Islet precursor cell (in vitro differentiated cells): ENCODE results near the gene SARS1.

Experiments
- DNase-seq: peaks from one replicate; pipeline ENCODE4 v3.0.0-alpha.2; 2018

The SARS1 gene

GRCh38 chr1:109279615-109280278, 66.0 kb downstream of the SARS1 start:
- no peak for DNase-seq

GRCh38 chr1:109280862-109281261, 67.1 kb downstream of the SARS1 start:
- no peak for DNase-seq

GRCh38 chr1:109281680-109282496, 68.2 kb downstream of the SARS1 start:
- peak; percentile 50 for DNase-seq

DNA sequence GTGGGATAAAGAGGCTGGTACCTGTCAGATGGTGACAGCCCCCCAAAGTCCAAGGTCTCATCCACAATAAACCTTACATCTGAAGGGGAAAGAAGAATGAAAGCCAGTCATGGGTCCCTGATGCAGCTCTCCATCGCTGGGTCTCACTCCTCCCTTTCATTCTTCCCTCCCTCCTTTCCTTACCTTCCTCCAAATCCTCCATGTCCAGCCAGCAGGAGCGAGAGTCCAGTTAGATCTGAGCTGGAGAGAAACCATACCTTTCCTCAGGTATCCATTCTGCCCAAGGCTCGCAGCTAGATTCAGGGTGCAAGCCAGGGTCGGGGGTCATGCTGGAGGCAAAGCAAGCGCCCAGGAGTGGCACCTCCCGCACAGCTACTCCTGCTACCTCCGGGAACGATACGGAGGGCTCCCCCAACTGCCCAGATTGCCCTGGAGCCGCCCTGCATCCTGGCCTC, 68.8 kb downstream of the SARS1 start:
- DNase-seq = no peak

- DNase-seq = peak; percentile 98
Measured at GRCh38 chr1:109282952-109283747, 69.4 kb downstream of the SARS1 start, which contains the start of gene PSRC1. TSS of gene PSRC1 (minus strand) at chr1:109283145.

DNA sequence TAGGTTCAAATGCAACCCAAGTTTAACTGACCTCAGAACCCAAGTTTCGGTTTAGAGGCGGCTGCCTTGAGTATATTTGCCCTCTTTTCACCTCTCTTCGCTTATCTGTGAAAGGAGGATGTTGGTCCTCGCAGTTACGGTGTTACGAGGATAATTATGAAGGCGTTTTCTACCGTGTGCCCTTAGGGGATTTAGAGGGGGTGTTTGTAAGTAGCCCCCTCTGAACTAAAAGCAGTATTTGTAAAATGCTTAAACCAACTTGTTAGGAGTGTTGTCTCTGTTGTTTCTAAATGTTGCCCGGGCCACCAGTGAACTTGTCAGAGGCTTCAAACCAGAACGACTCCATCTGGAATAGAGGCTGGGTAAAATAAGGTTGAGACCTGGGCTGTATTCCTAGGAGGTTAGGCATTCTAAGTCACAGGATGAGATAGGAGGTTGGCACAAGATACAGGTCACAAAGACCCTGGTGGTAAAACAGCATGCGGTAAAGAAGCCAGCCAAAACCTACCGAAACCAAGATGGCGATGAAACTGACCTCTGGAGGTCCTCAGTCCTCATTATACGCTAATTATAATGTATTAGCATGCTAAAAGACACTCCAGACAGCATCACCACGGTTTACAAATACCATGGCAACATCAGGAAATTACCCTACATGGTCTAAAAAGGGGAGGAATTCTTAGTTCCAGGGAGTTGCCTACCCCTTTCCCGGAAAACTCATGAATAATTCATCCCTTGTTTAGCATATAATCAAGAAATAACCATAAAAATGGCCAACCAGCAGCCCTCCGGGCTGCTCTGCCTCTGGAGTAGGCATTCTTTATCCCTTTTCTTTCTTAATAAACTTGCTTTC, 70.3 kb downstream of the SARS1 start:
- peak; percentile 49 for DNase-seq

DNA sequence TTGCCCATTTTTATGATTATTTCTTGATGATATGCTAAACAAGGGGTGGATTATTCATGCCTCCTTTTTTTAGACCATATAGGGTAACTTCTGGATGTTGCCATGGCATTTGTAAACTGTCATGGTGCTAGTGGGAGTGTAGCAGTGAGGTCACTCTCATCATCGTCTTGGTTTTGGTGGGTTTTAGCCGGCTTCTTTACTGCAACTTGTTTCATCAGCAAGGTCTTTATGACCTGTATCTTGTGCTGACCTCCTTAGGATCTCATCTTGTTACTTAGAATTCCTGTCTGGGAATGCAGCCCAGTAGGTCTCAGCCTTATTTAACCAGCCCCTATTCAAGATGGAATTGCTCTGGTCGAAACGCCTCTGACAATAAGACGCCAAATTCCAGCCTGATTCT, 73.0 kb downstream of the SARS1 start:
- peak; percentile 68 for DNase-seq
